ENCODE measurements around the gene NPIPA2. TPM values are rescaled to one million over a fixed set of nuclear protein-coding genes. Genes with fewer than 3 reads are reported as not detected.
"Not testable (repeated sequence)": the region's sequence is repeated elsewhere in the genome, so short reads cannot be mapped to it uniquely, and the experiment has no call there.

The NPIPA2 gene
- 3.0 TPM for total RNA-seq
- long read RNA-seq, result 0 reads

- peak; percentile 99 for ATAC-seq
- DNase-seq (ENCODE audit: missing footprints); intact Hi-C loops (cut with DNase I): not testable (repeated sequence)
Observed at GRCh38 chr16:14742273-14743128, at the start of gene NPIPA2. TSS of gene NPIPA2 (plus strand) at chr16:14742533. CDS start at chr16:14748066, 5,533 bp downstream.

GRCh38 chr16:14694129-14694528 lies 48.2 kb upstream of the NPIPA2 start, which contains the start of gene PLA2G10:
TSS of gene PLA2G10 (minus strand) at chr16:14694308. CDS start at chr16:14694229, 79 bp downstream.
- DNase-seq (ENCODE audit: missing footprints); ATAC-seq; intact Hi-C loops (cut with DNase I): not testable (repeated sequence)

DNA sequence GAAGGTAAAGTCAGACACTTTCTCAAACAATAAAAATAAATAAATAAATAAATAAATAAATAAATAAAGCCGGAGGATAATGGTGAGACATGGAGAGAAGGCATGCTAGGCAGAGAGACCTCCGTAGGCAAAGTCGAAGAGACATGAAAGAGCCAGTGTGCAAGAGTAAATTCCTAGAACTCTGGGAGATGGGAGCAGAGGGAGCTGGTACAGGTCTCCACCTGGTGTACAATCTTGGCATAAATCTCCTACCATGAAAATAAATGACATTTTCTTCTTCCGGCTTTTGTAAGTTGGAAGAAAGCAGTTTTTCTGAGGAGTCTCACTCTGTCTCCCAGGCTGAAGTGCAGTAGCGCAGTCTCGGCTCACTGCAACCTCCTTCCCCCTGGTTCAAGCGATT lies 40.5 kb upstream of the NPIPA2 start:
- ATAC-seq; intact Hi-C loops (cut with DNase I): not testable (repeated sequence)

DNA sequence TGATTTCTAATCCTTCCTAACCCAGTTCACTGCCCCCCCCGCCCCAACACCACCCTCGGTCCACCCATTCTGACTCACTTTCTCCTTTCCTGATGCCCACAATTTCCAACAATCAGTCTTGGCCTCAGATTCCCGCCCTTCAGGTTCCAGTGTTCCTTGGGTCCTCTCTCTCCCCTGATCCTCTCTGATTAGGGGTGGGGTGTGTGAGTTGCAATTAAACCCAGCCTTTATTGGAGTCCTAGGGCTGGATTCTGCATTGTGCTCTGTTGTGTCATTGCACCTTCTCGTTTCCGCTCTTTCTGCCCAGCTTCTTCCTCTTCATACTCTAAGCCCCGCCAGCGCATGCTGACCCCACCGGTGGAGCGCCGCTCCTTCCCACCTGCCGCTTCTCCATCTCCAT lies 39.7 kb upstream of the NPIPA2 start:
- ATAC-seq; DNase-seq (ENCODE audit: missing footprints); intact Hi-C loops (cut with DNase I): not testable (repeated sequence)

More for the DNA sequence above, 40.5 kb upstream of the NPIPA2 start:
- DNase-seq (ENCODE audit: missing footprints), result not testable (repeated sequence)

- intact Hi-C loops (cut with DNase I); DNase-seq (ENCODE audit: missing footprints): not testable (repeated sequence)
- ATAC-seq, result peak; percentile 98
Observed at GRCh38 chr16:14703156-14704011, 38.9 kb upstream of the NPIPA2 start, which contains the start of gene NPIPA3. TSS of gene NPIPA3 (plus strand) at chr16:14703411. CDS start at chr16:14708944, 5,533 bp downstream.

DNA sequence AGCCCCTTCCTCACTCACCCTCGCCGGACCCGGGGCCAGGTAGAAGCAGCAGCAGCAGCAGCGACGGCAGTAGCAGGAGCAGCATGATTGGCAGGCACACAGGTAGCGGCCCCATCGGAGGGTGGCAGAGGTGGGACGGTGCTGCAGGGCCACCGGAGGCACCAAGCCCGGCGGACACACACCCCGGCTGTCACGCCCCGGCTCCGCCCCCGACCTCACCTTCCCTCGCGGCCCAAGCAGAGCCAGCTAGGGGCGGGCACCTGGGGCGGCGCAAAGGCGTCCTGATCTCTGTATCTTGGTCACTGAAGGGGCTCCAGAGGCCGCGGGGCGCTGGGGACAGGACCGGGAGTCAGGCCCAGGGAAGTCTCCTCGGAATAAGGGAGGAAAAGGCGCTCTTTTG lies 9.1 kb upstream of the NPIPA2 start:
- ATAC-seq; intact Hi-C loops (cut with DNase I): not testable (repeated sequence)

DNA sequence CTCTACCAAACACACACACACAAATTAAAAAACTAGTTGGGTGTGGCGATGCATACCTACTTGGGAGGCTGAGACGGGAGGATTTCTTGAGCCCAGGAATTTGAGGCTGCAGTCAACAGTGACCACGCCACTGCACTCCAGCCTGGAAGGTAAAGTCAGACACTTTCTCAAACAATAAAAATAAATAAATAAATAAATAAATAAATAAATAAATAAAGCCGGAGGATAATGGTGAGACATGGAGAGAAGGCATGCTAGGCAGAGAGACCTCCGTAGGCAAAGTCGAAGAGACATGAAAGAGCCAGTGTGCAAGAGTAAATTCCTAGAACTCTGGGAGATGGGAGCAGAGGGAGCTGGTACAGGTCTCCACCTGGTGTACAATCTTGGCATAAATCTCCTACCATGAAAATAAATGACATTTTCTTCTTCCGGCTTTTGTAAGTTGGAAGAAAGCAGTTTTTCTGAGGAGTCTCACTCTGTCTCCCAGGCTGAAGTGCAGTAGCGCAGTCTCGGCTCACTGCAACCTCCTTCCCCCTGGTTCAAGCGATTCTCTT lies 1.4 kb upstream of the NPIPA2 start:
- DNase-seq (ENCODE audit: missing footprints); intact Hi-C loops (cut with DNase I); ATAC-seq: not testable (repeated sequence)

More for the DNA sequence above, 9.1 kb upstream of the NPIPA2 start:
- DNase-seq (ENCODE audit: missing footprints), result not testable (repeated sequence)

DNA sequence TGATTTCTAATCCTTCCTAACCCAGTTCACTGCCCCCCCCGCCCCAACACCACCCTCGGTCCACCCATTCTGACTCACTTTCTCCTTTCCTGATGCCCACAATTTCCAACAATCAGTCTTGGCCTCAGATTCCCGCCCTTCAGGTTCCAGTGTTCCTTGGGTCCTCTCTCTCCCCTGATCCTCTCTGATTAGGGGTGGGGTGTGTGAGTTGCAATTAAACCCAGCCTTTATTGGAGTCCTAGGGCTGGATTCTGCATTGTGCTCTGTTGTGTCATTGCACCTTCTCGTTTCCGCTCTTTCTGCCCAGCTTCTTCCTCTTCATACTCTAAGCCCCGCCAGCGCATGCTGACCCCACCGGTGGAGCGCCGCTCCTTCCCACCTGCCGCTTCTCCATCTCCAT lies 539 bp upstream of the NPIPA2 start:
- intact Hi-C loops (cut with DNase I); ATAC-seq: not testable (repeated sequence)

DNA sequence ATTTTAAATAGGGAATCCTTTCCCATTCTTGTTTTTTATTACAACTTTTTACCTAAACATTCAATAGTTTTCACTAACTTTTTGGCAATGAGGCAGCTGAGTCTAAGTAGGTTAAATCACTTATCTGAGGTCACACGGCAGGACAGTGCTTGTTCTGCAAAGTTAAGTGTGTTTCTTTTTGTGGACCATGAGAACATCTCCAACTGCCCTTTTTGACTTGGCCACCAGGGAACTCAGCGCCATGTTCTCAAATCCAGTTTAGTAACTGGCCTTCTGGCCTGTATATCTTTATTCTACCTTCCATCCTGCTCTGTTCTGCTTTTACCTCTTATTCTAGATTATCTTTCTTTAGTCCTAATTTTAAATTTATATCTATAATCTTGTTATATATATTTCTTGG lies 31.3 kb downstream of the NPIPA2 start:
- ATAC-seq; intact Hi-C loops (cut with DNase I); DNase-seq (ENCODE audit: missing footprints): not testable (repeated sequence)

More for the DNA sequence above, 539 bp upstream of the NPIPA2 start:
- not testable (repeated sequence) for DNase-seq (ENCODE audit: missing footprints)

DNA sequence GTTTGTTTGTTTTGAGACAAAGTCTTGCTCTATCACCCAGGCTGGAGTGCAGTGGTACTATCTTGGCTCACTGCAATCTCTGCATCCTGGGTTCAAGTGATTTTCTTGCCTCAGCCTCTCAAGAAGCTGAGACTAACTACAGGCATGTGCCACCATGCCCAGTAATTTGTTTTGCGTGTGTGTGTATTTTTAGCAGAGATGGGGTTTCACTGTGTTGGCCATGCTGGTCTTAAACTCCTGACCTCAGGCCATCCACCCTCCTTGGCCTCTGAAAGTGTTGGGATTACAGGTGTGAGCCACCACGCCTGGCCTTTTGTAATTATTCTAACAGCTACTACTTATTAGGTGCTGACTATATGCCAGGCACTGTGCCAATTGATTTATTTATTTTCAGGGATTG lies 33.3 kb downstream of the NPIPA2 start:
- DNase-seq (ENCODE audit: missing footprints); intact Hi-C loops (cut with DNase I); ATAC-seq: not testable (repeated sequence)

- ATAC-seq; intact Hi-C loops (cut with DNase I); DNase-seq (ENCODE audit: missing footprints): not testable (repeated sequence)
Observed at GRCh38 chr16:14776763-14777162, 34.4 kb downstream of the NPIPA2 start.

GRCh38 chr16:14779368-14779877 lies 37.1 kb downstream of the NPIPA2 start:
- intact Hi-C loops (cut with DNase I); ATAC-seq; DNase-seq (ENCODE audit: missing footprints): not testable (repeated sequence)

DNA sequence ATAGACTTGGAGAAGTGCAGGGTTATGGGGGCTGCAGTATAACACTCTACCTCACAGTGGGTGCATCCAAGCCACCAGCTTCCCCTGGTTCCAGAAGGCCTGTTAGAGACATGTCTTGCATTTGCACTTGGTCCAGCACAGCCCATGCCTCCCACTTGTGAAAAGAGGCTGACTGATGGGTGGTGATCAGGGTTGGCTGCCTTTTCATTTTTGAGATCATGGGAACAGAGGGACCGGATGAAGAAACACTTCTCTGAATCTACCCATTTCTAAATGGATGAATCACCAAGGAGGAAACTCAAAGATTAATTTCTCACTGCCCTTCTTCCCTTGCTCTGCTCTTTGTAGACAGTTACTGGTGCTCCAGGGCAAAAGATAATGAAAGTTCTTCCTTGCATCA lies 43.8 kb downstream of the NPIPA2 start:
- DNase-seq (ENCODE audit: missing footprints); intact Hi-C loops (cut with DNase I); ATAC-seq: not testable (repeated sequence)

DNA sequence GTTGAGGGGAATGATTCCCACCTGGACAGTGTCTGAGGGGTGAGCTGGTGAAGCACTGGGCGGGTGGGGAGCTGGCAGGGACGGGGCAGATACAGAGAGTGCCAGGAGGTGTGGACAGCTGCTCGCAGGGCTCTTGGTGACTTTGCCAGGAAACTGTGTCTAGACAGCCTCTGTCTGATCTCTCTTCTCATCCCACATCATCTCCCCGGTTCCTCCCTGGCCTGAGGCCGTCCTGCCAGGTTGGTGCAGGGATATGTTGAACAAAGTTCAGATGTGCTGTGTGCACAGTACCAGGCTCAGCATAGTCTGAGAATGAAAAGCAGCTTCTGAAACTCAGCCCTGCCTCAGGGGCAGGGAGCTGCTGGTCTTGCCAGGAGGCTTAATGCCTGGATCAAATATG lies 47.2 kb downstream of the NPIPA2 start:
- intact Hi-C loops (cut with DNase I); ATAC-seq; DNase-seq (ENCODE audit: missing footprints): not testable (repeated sequence)

GRCh38 chr16:14790320-14790956 lies 48.1 kb downstream of the NPIPA2 start:
- intact Hi-C loops (cut with DNase I); DNase-seq (ENCODE audit: missing footprints); ATAC-seq: not testable (repeated sequence)

- intact Hi-C loops (cut with DNase I); DNase-seq (ENCODE audit: missing footprints): not testable (repeated sequence)
- ATAC-seq, result peak; percentile 57
Observed at GRCh38 chr16:14792914-14793313, 50.6 kb downstream of the NPIPA2 start.

- DNase-seq (ENCODE audit: missing footprints); intact Hi-C loops (cut with DNase I): not testable (repeated sequence)
Observed at GRCh38 chr16:14797558-14797957, 55.2 kb downstream of the NPIPA2 start.

GRCh38 chr16:14803577-14803976 lies 61.2 kb downstream of the NPIPA2 start:
- ATAC-seq; DNase-seq (ENCODE audit: missing footprints); intact Hi-C loops (cut with DNase I): not testable (repeated sequence)

More at GRCh38 chr16:14797558-14797957, 55.2 kb downstream of the NPIPA2 start:
- ATAC-seq, result not testable (repeated sequence)
